ENCODE data around the gene TMEM198.

- no peak for TF ChIP-seq CTCF (IDR thresholded peaks at IDR 0.05)
- no peak for TF ChIP-seq EP300 (IDR thresholded peaks at IDR 0.05; ENCODE audit: low read depth)
- TF ChIP-seq POLR2A (IDR thresholded peaks at IDR 0.05) = no peak
- TF ChIP-seq POLR2AphosphoS5 (IDR thresholded peaks at IDR 0.05) = no peak
Measured at GRCh38 chr2:219522111-219523030, 21.5 kb upstream of the TMEM198 start.
